ENCODE measurements around the gene NAV1. TPM values are rescaled to one million over a fixed set of nuclear protein-coding genes. Genes with fewer than 3 reads are reported as not detected.
A peak's percentile ranks its signal among the peaks of the same experiment; 100 is the strongest.
"Not testable (repeated sequence)": the region's sequence is repeated elsewhere in the genome, so short reads cannot be mapped to it uniquely, and the experiment has no call there.

Gene NAV1
- total RNA-seq, 1 donor from 2014 or later, result 101 TPM

GRCh38 chr1:201576914-201577313, 38.0 kb downstream of the NAV1 start:
- no peak overlapping the region for H3K4me3 Mint-ChIP-seq (ENCODE audit: unreplicated experiment)
- H3K9me3 Mint-ChIP-seq (ENCODE audit: unreplicated experiment), result no peaks in the 10 kb centered on the region
- H3K27me3 Mint-ChIP-seq (ENCODE audit: unreplicated experiment), result peaks cover 5% of the 10 kb centered on the region
- H3K27ac Mint-ChIP-seq (ENCODE audit: unreplicated experiment), result no peak overlapping the region
- peaks cover 45% of the 10 kb centered on the region for H3K4me1 Mint-ChIP-seq (ENCODE audit: unreplicated experiment)
- no peak for DNase-seq (ENCODE audit: low spot score)
- TF ChIP-seq CTCF (IDR thresholded peaks at IDR 0.05; ENCODE audit: unreplicated experiment), result no peak
- peaks cover 25% of the 10 kb centered on the region for H3K36me3 Mint-ChIP-seq (ENCODE audit: low read depth, unreplicated experiment)

GRCh38 chr1:201578008-201578888, 39.3 kb downstream of the NAV1 start:
- no peak for TF ChIP-seq CTCF (IDR thresholded peaks at IDR 0.05; ENCODE audit: unreplicated experiment)
- H3K27ac Mint-ChIP-seq (ENCODE audit: unreplicated experiment), result peak overlapping the region; percentile 48
- DNase-seq (ENCODE audit: low spot score), result no peak
- no peak overlapping the region for H3K4me3 Mint-ChIP-seq (ENCODE audit: unreplicated experiment)
- peaks cover 21% of the 10 kb centered on the region for H3K36me3 Mint-ChIP-seq (ENCODE audit: low read depth, unreplicated experiment)
- H3K27me3 Mint-ChIP-seq (ENCODE audit: unreplicated experiment), result peaks cover 2% of the 10 kb centered on the region
- no peaks in the 10 kb centered on the region for H3K9me3 Mint-ChIP-seq (ENCODE audit: unreplicated experiment)
- peaks cover 42% of the 10 kb centered on the region for H3K4me1 Mint-ChIP-seq (ENCODE audit: unreplicated experiment)

GRCh38 chr1:201581371-201581770, 42.4 kb downstream of the NAV1 start:
- not testable (repeated sequence) for H3K27me3 Mint-ChIP-seq (ENCODE audit: unreplicated experiment); DNase-seq (ENCODE audit: low spot score); H3K27ac Mint-ChIP-seq (ENCODE audit: unreplicated experiment); H3K9me3 Mint-ChIP-seq (ENCODE audit: unreplicated experiment); H3K4me3 Mint-ChIP-seq (ENCODE audit: unreplicated experiment)
- H3K36me3 Mint-ChIP-seq (ENCODE audit: low read depth, unreplicated experiment), result peaks cover 11% of the 10 kb centered on the region
- H3K4me1 Mint-ChIP-seq (ENCODE audit: unreplicated experiment), result peaks cover 38% of the 10 kb centered on the region

- Mint-ChIP-seq H3K27me3 (ENCODE audit: unreplicated experiment) (peaks cover 5% of the 10 kb centered on the region), H3K4me1 (ENCODE audit: unreplicated experiment) (peaks cover 30% of the 10 kb centered on the region), H3K9me3 (ENCODE audit: unreplicated experiment) (no peaks in the 10 kb centered on the region)
Observed at GRCh38 chr1:201582705-201583442, 43.9 kb downstream of the NAV1 start.

GRCh38 chr1:201583663-201584062, 44.7 kb downstream of the NAV1 start:
- peaks cover 11% of the 10 kb centered on the region for H3K36me3 Mint-ChIP-seq (ENCODE audit: low read depth, unreplicated experiment)
- no peak overlapping the region for H3K4me3 Mint-ChIP-seq (ENCODE audit: unreplicated experiment)
- no peak for DNase-seq (ENCODE audit: low spot score)
- H3K4me1 Mint-ChIP-seq (ENCODE audit: unreplicated experiment), result peaks cover 22% of the 10 kb centered on the region
- H3K9me3 Mint-ChIP-seq (ENCODE audit: unreplicated experiment), result no peaks in the 10 kb centered on the region
- TF ChIP-seq CTCF (IDR thresholded peaks at IDR 0.05; ENCODE audit: unreplicated experiment), result no peak
- H3K27me3 Mint-ChIP-seq (ENCODE audit: unreplicated experiment), result peaks cover 5% of the 10 kb centered on the region
- H3K27ac Mint-ChIP-seq (ENCODE audit: unreplicated experiment), result no peak overlapping the region

More at GRCh38 chr1:201582705-201583442, 43.9 kb downstream of the NAV1 start:
- DNase-seq (ENCODE audit: low spot score), result no peak
- H3K27ac Mint-ChIP-seq (ENCODE audit: unreplicated experiment), result no peak overlapping the region
- peaks cover 11% of the 10 kb centered on the region for H3K36me3 Mint-ChIP-seq (ENCODE audit: low read depth, unreplicated experiment)
- H3K4me3 Mint-ChIP-seq (ENCODE audit: unreplicated experiment), result no peak overlapping the region
- TF ChIP-seq CTCF (IDR thresholded peaks at IDR 0.05; ENCODE audit: unreplicated experiment), result no peak
